Measurements from ENCODE around the gene SLC4A1. TPM values are rescaled to one million over a fixed set of nuclear protein-coding genes. Genes with fewer than 3 reads are reported as not detected.

The SLC4A1 gene
- total RNA-seq, 4 donors from 2014 or later: 0.16 to 1.2 (median 0.56) TPM

- ATAC-seq (ENCODE audit: low FRiP score): peak; percentile 17
- TF ChIP-seq CTCF (IDR thresholded peaks at IDR 0.05): no peak
- no peak for DNase-seq (ENCODE audit: low spot score)
Observed at GRCh38 chr17:44198721-44199552, 69.0 kb downstream of the SLC4A1 start.

Small RNA genes lying within 50 kb of the gene (small RNA-seq; reads per million reads assigned to genes)
- not detected for gene MIR6782
- not detected for gene RF00012
- not detected for gene RN7SL507P
- not detected for gene RNU6-453P

Other genes with a start within 250 kb of the SLC4A1 start
- 10 to 100 TPM; 24.6 to 52.9 (median 47.4) TPM for gene LSM12, start 201.5 kb downstream of the SLC4A1 start, total RNA-seq
- gene G6PC3, start 197.4 kb downstream of the SLC4A1 start, total RNA-seq: 10 to 100 TPM; 30.1 to 58.3 (median 39.0) TPM
- 10 to 100 TPM; 52.5 to 91.9 (median 62.4) TPM for gene HDAC5, start 144.5 kb downstream of the SLC4A1 start, total RNA-seq
- gene HROB, start 126.2 kb downstream of the SLC4A1 start, total RNA-seq: 1 to 10 TPM; 1.0 to 5.2 (median 1.5) TPM
- gene ASB16, start 97.4 kb downstream of the SLC4A1 start, total RNA-seq: under 1 TPM in 1 of 4 donors, not detected in 3; 0.19 TPM
- gene TMUB2, start 81.2 kb downstream of the SLC4A1 start, total RNA-seq: 10 to 100 TPM; 31.7 to 41.2 (median 35.8) TPM
- gene ATXN7L3, start 68.3 kb downstream of the SLC4A1 start, total RNA-seq: 10 to 100 TPM; 37.8 to 55.2 (median 45.0) TPM
- 10 to 100 TPM; 32.9 to 60.2 (median 41.2) TPM for gene UBTF, start 48.5 kb downstream of the SLC4A1 start, total RNA-seq
- under 1 TPM in 1 of 4 donors, not detected in 3; 0.84 TPM for gene RUNDC3A, start 40.5 kb upstream of the SLC4A1 start, total RNA-seq
- 10 to 100 TPM; 46.0 to 75.7 (median 60.7) TPM for gene SLC25A39, start 56.7 kb upstream of the SLC4A1 start, total RNA-seq
- 100 to 1,000 TPM; 275 to 379 (median 316) TPM for gene GRN, start 77.2 kb upstream of the SLC4A1 start, total RNA-seq
- gene FAM171A2, start 95.7 kb upstream of the SLC4A1 start, total RNA-seq: 1 to 10 TPM in 1 of 4 donors, under 1 TPM in 3; 0.56 to 3.5 (median 0.95) TPM
- 1 to 10 TPM in 2 of 4 donors, under 1 TPM in 2; 0.72 to 1.6 (median 1.0) TPM for gene ITGA2B, start 121.5 kb upstream of the SLC4A1 start, total RNA-seq
- gene GPATCH8, start 235.3 kb upstream of the SLC4A1 start, total RNA-seq: 10 to 100 TPM; 25.7 to 58.5 (median 34.6) TPM